Measurements from ENCODE around the gene ZNF300. TPM values are rescaled to one million over a fixed set of nuclear protein-coding genes. Genes with fewer than 3 reads are reported as not detected.

ZNF300 gene
- total RNA-seq, 4 donors from 2014 or later = 1.4 to 4.8 (median 3.2) TPM

- Histone ChIP-seq H3K27ac (no peak overlapping the region), H3K4me3 (no peak overlapping the region), H3K4me1 (no peaks in the 10 kb centered on the region), H3K27me3 (no peaks in the 10 kb centered on the region), H3K36me3 (no peaks in the 10 kb centered on the region), H3K9me3 (peaks cover 42 to 48% of the 10 kb centered on the region in 2 donors)
- DNase-seq = no peak
- TF ChIP-seq CTCF (IDR thresholded peaks at IDR 0.05) (no peak), EP300 (IDR thresholded peaks at IDR 0.05; ENCODE audit: low read depth) (no peak), POLR2A (IDR thresholded peaks at IDR 0.05) (no peak), POLR2AphosphoS5 (IDR thresholded peaks at IDR 0.05) (no peak)
- in situ Hi-C loops (cut with MboI; ENCODE audit: low pct_ligation_motif_present in 1 of 4, low pct_unique_long_range_greater_than_20kb in 1 of 4, low sequenced_read_pairs in 3 of 4) (no loop called here), intact Hi-C loops (cut with DNase I; ENCODE audit: low total_unique reads) (loop anchor here (5.0 kb wide), 1 partner anchor 40 kb away; no protein-coding TSS in a partner anchor)
- WGBS, 2 donors (ENCODE audit: low coverage in 1 of 2) = 66 to 74% methylated on average over 2 of the region's 2 CpGs
These were observed 7.6 kb upstream of the ZNF300 start for GRCh38 chr5:150912312-150912814.

GRCh38 chr5:150905312-150905683 is 518 bp upstream of the ZNF300 start:
- peak overlapping the region in 2 of 4 donors; percentile 53 to 68 for H3K27ac ChIP-seq
- DNase-seq = no peak
- intact Hi-C loops (cut with DNase I; ENCODE audit: low total_unique reads) (no loop called here), in situ Hi-C loops (cut with MboI; ENCODE audit: low pct_ligation_motif_present in 1 of 4, low pct_unique_long_range_greater_than_20kb in 1 of 4, low sequenced_read_pairs in 3 of 4) (no loop called here)
- peak overlapping the region in 3 of 4 donors; percentile 31 to 52 (median 41) for H3K4me3 ChIP-seq
- no peaks in the 10 kb centered on the region for H3K27me3 ChIP-seq
- peaks cover 40 to 52% of the 10 kb centered on the region in 2 donors for H3K9me3 ChIP-seq
- peaks cover 0 to 5% (median 0%) of the 10 kb centered on the region in 4 donors for H3K4me1 ChIP-seq
- TF ChIP-seq EP300 (IDR thresholded peaks at IDR 0.05; ENCODE audit: low read depth) (no peak), CTCF (IDR thresholded peaks at IDR 0.05) (no peak), POLR2A (IDR thresholded peaks at IDR 0.05) (no peak), POLR2AphosphoS5 (IDR thresholded peaks at IDR 0.05) (no peak)
- peaks cover 0 to 24% (median 10%) of the 10 kb centered on the region in 4 donors for H3K36me3 ChIP-seq
- WGBS, 2 donors (ENCODE audit: low coverage in 1 of 2) = 32 to 34% methylated on average over 4 of the region's 4 CpGs

GRCh38 chr5:150901446-150901845 is 3.3 kb downstream of the ZNF300 start:
- Histone ChIP-seq H3K27ac (no peak overlapping the region), H3K4me3 (no peak overlapping the region), H3K4me1 (peaks cover 0 to 5% (median 0%) of the 10 kb centered on the region in 4 donors), H3K27me3 (no peaks in the 10 kb centered on the region), H3K9me3 (peaks cover 68 to 74% of the 10 kb centered on the region in 2 donors), H3K36me3 (peaks cover 0 to 55% (median 23%) of the 10 kb centered on the region in 4 donors)
- 88 to 90% methylated on average over 2 of the region's 2 CpGs for WGBS, 2 donors (ENCODE audit: low coverage in 1 of 2)
- TF ChIP-seq POLR2A (IDR thresholded peaks at IDR 0.05) = no peak
- no peak for TF ChIP-seq EP300 (IDR thresholded peaks at IDR 0.05; ENCODE audit: low read depth)
- TF ChIP-seq POLR2AphosphoS5 (IDR thresholded peaks at IDR 0.05) = no peak
- in situ Hi-C loops (cut with MboI; ENCODE audit: low pct_ligation_motif_present in 1 of 4, low pct_unique_long_range_greater_than_20kb in 1 of 4, low sequenced_read_pairs in 3 of 4) = no loop called here
- intact Hi-C loops (cut with DNase I; ENCODE audit: low total_unique reads) = no loop called here
- DNase-seq = no peak

GRCh38 chr5:150895431-150896428 is 9.1 kb downstream of the ZNF300 start:
- intact Hi-C loops (cut with DNase I; ENCODE audit: low total_unique reads) = no loop called here
- Histone ChIP-seq H3K4me1 (no peaks in the 10 kb centered on the region), H3K27me3 (no peaks in the 10 kb centered on the region), H3K4me3 (no peak overlapping the region), H3K36me3 (peaks cover 0 to 42% (median 16%) of the 10 kb centered on the region in 4 donors), H3K9me3 (peaks cover 97 to 100% of the 10 kb centered on the region in 2 donors), H3K27ac (no peak overlapping the region)
- in situ Hi-C loops (cut with MboI; ENCODE audit: low pct_ligation_motif_present in 1 of 4, low pct_unique_long_range_greater_than_20kb in 1 of 4, low sequenced_read_pairs in 3 of 4) = no loop called here
- DNase-seq = no peak
- TF ChIP-seq POLR2AphosphoS5 (IDR thresholded peaks at IDR 0.05) = no peak
- no peak for TF ChIP-seq CTCF (IDR thresholded peaks at IDR 0.05)
- no peak for TF ChIP-seq POLR2A (IDR thresholded peaks at IDR 0.05)
- no peak for TF ChIP-seq EP300 (IDR thresholded peaks at IDR 0.05; ENCODE audit: low read depth)
- 89 to 100% methylated on average over 3 to 8 of the region's 8 CpGs for WGBS, 2 donors (ENCODE audit: low coverage in 1 of 2)

All from transverse colon (tissue), 4 donors.